Measurements from ENCODE around the gene SIAH2.

SIAH2 gene

DNA sequence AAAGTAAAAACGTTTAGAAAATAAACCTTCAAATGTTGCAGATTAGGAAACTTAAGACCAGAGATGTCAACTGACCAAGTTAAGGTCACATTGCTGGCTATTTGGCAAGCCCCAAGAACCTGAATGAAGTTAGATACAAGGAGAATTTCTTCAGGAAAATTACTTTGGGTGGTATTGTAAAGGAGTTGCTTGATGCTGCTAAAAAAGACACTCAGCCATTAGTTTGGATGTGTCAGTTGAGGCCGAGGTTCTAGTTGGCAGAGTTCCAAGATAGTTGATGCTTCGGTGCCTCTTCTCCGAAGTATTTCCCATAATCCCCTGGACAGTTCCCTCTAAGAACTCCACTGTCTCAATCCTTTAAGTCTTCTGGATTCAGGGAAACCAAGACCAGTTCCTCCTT lies 24.3 kb downstream of the SIAH2 start:
- H3K9me3 ChIP-seq (ENCODE audit: control insufficient read depth, low read length), result no peaks in the 10 kb centered on the region
- TF ChIP-seq, protein P1, sequence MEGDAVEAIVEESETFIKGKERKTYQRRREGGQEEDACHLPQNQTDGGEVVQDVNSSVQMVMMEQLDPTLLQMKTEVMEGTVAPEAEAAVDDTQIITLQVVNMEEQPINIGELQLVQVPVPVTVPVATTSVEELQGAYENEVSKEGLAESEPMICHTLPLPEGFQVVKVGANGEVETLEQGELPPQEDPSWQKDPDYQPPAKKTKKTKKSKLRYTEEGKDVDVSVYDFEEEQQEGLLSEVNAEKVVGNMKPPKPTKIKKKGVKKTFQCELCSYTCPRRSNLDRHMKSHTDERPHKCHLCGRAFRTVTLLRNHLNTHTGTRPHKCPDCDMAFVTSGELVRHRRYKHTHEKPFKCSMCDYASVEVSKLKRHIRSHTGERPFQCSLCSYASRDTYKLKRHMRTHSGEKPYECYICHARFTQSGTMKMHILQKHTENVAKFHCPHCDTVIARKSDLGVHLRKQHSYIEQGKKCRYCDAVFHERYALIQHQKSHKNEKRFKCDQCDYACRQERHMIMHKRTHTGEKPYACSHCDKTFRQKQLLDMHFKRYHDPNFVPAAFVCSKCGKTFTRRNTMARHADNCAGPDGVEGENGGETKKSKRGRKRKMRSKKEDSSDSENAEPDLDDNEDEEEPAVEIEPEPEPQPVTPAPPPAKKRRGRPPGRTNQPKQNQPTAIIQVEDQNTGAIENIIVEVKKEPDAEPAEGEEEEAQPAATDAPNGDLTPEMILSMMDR (IDR thresholded peaks at IDR 0.05), result no peak
- no peak overlapping the region for H3K9ac ChIP-seq
- H3K4me3 ChIP-seq (ENCODE audit: low read depth, low read length), result no peak overlapping the region
- no peak overlapping the region for H3K4me2 ChIP-seq (ENCODE audit: low read length)
- H3K27ac ChIP-seq, result peak overlapping the region; percentile 70
- H3K79me2 ChIP-seq, result peaks cover 2% of the 10 kb centered on the region
- no peaks in the 10 kb centered on the region for H3K27me3 ChIP-seq (ENCODE audit: control insufficient read depth, insufficient read depth, low read length)
- no peak overlapping the region for H2AFZ ChIP-seq
- H3K36me3 ChIP-seq (ENCODE audit: control insufficient read depth, insufficient read depth, low read length), result no peaks in the 10 kb centered on the region
- H3K4me1 ChIP-seq, result peaks cover 35% of the 10 kb centered on the region

DNA sequence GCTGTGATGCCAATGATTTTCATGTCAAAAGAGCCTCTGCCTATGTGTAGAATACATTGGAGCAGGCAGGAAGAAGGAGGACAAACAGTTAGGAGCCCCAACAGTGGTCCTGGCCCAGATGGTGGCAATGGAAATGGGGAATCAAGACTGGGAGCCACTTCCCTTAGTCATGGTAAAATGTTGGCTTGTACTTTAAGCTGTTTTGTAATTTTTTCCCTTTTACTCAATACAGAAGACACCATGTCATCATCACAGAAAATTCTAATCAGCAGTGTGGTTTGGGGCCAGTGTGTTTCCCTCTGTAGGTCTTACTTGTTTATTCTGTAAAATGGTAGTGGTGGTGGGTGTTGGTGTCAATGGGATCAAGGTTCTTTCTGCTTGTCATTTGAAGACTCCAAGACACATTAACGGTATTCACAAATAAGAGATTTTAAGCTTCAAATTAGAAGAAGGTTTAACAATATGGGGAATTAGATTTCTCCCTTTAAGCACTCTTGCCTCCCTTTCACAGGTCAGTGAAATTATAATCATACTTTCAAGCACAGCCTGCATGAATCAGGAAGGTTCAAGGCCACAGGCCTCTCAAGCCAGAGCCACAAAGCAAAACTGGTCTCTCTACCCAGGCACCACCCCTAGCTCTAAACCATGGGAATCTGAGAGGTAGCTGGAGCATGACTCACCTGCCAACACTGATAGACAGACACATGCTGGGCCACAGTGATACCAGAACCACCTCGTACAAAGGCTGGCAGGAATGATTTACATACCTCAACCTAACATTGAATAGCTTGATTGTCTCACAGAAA lies 24.9 kb downstream of the SIAH2 start:
- TF ChIP-seq, protein P1 (IDR thresholded peaks at IDR 0.05), result no peak
- peaks cover under 1% of the 10 kb centered on the region for H3K79me2 ChIP-seq
- H3K4me3 ChIP-seq (ENCODE audit: low read depth, low read length), result no peak overlapping the region
- peak overlapping the region; percentile 47 for H2AFZ ChIP-seq
- H3K4me2 ChIP-seq (ENCODE audit: low read length), result no peak overlapping the region
- no peak overlapping the region for H3K9ac ChIP-seq
- no peaks in the 10 kb centered on the region for H3K9me3 ChIP-seq (ENCODE audit: control insufficient read depth, low read length)
- no peaks in the 10 kb centered on the region for H3K36me3 ChIP-seq (ENCODE audit: control insufficient read depth, insufficient read depth, low read length)
- no peaks in the 10 kb centered on the region for H3K27me3 ChIP-seq (ENCODE audit: control insufficient read depth, insufficient read depth, low read length)
- peaks cover 35% of the 10 kb centered on the region for H3K4me1 ChIP-seq
- H3K27ac ChIP-seq, result peak overlapping the region; percentile 70

DNA sequence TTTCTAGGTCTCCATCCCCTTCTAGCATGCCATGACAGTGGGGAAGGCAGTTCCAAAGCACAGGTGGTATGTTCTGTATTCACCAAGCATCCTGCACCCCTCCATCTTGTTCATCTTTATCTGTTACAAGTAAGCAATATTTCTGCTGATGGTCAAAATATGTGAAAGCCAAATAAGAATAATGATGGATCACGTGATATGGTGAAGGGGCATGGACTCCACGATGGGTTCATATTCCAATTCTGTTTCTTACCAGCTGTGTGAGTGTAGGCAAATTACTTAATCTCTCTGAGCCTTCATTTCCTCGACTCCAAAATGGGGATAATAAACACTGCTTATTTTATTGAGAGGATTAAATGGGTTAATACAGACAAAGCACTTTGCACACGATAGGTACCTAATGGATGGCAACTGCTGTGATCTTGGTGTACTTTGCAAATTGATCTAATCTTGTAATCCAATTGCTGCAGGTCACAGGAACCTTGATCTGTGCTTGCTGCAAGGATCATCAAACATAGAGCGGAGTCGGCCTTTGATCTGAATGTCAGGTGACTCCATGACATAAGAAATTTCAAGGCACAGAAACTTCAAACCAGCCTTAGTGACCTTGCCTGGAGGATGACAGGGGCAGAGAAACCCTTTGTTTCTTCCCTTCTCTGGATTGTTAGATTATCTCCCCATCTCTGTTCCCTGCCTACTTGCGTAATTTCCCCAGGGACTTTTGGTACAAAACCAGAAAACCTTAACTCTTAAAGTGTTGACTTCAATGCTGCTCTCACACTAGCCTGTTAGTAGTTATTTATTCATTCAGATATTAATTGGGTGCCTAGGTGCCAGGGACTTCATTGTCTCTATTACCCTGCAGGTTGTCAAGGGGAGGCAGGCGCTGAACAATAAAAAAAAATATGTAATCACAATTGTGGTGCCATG lies 25.8 kb downstream of the SIAH2 start:
- peak overlapping the region; percentile 70 for H3K27ac ChIP-seq
- H3K4me2 ChIP-seq (ENCODE audit: low read length), result peak overlapping the region; percentile 39
- no peak overlapping the region for H3K4me3 ChIP-seq (ENCODE audit: low read depth, low read length)
- H3K36me3 ChIP-seq (ENCODE audit: control insufficient read depth, insufficient read depth, low read length), result no peaks in the 10 kb centered on the region
- H3K9me3 ChIP-seq (ENCODE audit: control insufficient read depth, low read length), result no peaks in the 10 kb centered on the region
- peaks cover 35% of the 10 kb centered on the region for H3K4me1 ChIP-seq
- H3K79me2 ChIP-seq, result no peaks in the 10 kb centered on the region
- TF ChIP-seq, protein P1 (IDR thresholded peaks at IDR 0.05), result no peak
- no peak overlapping the region for H3K9ac ChIP-seq
- peak overlapping the region; percentile 47 for H2AFZ ChIP-seq
- no peaks in the 10 kb centered on the region for H3K27me3 ChIP-seq (ENCODE audit: control insufficient read depth, insufficient read depth, low read length)

DNA sequence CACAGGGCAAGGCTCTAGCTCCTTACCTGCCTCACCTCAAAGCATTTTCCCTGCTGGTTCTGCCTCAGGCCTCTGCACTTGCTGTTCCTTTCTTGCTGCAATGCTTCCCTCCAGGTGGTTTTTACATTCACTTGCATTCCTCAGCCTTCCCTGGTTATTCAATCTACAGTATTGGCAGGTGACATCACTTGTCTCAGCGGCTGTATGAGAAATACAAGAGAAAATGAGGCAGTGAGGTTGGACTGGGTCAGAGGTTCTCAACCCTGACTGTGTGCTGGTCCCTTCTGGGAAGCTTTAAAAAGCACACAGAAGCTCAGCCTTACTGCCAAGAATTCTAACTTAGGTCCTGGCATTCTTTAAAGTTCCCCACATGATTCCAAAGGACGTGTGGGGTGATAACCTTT lies 26.7 kb downstream of the SIAH2 start:
- no peaks in the 10 kb centered on the region for H3K27me3 ChIP-seq (ENCODE audit: control insufficient read depth, insufficient read depth, low read length)
- TF ChIP-seq, protein P1 (IDR thresholded peaks at IDR 0.05), result no peak
- peak overlapping the region; percentile 47 for H2AFZ ChIP-seq
- H3K36me3 ChIP-seq (ENCODE audit: control insufficient read depth, insufficient read depth, low read length), result no peaks in the 10 kb centered on the region
- no peak overlapping the region for H3K9ac ChIP-seq
- no peak overlapping the region for H3K4me2 ChIP-seq (ENCODE audit: low read length)
- H3K27ac ChIP-seq, result peak overlapping the region; percentile 70
- H3K79me2 ChIP-seq, result no peaks in the 10 kb centered on the region
- peaks cover 34% of the 10 kb centered on the region for H3K4me1 ChIP-seq
- H3K4me3 ChIP-seq (ENCODE audit: low read depth, low read length), result no peak overlapping the region
- H3K9me3 ChIP-seq (ENCODE audit: control insufficient read depth, low read length), result no peaks in the 10 kb centered on the region
